Measurements from ENCODE around the gene ST6GALNAC3.

ST6GALNAC3 gene

GRCh38 chr1:76669131-76669530, 594.6 kb downstream of the ST6GALNAC3 start:
- DNase-seq = no peak

DNA sequence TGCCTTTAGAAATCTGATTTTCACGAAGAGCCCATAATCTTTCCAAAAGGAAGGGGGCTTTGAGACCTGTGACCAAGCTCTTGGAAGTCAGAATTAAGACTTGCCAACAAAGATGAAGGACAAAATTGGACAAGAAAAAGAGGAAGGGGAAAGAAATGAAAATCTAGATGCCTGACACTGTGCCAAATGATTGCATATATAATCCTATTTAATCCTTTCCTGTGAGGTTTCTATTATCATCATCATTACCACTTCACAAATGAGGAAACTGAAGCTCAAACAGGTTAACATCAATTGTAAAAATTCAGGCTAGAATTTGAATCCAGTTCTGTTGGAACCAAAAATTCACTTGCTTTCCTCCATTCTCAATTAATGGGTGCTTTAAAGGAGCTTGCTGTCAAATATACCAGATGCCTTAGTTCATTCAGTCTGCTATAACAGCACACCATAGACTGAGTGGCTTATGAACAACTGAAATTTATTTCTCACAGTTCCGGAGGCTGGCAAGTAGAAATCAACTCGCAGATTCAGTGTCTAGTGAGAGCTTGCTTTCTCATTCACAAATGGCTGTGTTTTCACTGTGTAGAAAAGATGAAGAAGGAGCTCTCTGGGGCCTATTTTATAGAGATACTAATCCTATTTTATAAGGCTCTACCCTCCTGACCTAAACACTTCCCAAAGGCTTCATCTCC, 595.2 kb downstream of the ST6GALNAC3 start:
- no peak for DNase-seq

DNA sequence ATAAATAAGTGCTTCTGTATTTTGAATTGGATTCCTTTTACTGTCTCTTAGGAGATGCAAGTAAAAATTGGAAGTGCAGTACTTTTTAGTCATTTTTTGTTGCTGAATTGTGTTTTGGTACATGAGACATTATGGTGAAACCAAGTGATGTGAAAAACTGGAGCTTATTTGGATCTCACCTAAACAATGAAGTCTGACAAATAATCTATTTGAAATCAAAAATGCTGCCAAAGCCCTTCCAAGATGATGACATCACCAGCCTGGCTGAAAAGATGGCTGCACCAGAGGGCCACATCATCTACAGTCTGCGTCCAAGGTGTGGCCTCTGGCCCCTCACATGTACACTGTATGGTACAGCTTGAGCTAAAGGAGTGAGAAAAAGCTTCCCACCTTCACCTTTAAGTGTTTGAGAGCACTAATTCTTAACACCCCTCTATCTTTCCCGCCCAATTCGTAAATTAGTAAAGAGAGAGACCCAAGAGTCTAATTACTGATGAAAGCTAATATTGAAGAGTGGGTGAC, 600.2 kb downstream of the ST6GALNAC3 start:
- DNase-seq = no peak

GRCh38 chr1:76677416-76678405, 603.2 kb downstream of the ST6GALNAC3 start:
- DNase-seq = no peak

DNA sequence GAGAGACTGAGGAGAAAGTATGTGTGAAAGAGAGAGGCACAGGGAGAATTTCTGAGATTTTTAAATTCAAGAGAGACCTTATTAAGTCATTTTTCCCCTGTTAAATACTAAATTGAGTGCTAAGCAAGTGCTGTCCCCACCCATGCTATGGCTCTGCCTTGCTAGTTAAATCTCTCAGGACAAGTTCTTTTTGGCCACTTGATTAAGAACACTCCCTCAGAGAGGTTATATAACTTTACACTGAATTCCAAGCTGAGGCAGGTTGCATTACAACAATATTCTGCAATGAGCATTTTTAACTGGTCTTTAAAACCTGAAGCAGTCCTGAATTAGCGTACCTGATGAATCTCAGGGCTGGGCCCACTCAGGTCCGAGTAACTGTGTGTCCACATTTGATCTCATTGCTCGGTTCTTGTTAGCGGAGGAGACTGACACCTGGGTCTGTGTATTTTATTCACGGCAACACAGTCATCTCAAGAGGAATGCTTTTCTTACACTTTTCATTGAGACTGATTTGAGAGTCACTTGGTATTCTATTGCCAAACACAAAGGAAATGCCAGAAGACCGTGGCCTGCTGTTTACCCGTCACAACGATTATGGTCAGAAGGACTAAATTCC, 605.1 kb downstream of the ST6GALNAC3 start:
- DNase-seq = no peak

DNA sequence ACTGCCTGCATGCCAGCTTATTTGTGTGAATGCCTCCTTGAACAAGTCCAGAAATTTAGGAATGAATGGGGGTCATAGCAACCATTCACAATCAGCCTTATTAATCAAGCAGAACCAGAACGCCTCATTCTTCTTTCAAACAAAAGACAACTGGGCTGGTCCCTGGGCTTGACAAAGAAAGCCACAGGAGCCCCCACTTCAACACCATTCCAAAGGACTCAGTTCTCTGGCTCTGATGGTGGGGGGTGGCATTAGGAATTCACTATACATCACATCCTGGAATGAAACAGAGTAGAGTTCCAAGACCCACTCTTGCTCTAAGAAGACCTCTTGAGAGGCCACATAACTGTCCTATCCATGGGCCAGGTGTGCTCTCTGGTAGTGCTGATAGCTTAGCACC, 606.1 kb downstream of the ST6GALNAC3 start:
- no peak for DNase-seq

- peak; percentile 2 for DNase-seq
These were observed 607.6 kb downstream of the ST6GALNAC3 start for GRCh38 chr1:76682138-76682537.
